Measurements from ENCODE around the gene CGNL1.

Gene CGNL1

DNA sequence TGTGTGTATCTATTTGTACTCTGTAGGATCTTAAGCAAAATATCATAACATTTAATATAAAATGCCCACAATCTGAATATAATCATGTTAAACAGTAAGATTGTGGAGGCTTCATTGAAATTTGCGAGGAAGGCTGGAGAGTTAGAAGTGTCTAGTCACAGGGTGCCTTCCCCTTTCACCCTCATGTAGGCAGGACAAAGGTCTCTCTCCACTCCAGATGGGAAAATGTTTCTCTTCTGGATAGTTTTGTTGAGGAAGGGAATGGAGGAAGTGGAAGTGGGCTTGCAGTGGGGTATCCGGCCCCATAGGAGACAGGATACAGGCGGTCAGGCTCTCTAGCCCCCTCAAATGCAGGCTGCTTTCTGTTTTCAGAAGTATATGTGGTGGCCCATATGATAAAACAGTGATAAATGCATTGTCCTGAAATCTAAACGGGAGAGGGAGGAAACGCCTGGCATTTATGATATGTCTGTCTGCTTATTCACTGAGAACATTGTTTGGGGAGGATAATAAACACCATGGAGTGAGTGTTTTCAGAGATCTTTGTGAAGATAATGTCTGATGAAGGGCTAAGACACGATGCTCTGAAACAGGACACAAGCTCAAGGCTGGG, 202.1 kb downstream of the CGNL1 start:
- DNase-seq: no peak

DNA sequence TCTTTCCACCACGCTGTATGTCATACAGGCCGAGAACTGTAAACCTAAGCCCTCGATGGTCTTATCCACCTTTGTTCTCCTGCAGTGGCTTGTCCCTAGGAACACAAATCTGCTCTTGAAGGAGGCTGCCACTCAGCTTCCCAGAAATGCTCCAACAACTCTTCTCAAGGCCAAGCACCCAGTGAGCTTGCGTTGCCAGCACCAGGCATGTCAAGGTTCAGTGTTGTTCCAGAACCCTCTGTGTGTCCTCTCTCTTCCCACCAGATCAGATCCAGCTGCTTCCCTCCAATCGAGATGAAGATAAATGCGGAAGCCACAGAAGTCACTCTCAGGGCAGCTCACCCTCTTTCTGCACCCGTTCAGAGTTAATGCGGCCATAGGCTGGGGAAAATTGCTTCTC, 204.1 kb downstream of the CGNL1 start:
- no peak for DNase-seq

DNA sequence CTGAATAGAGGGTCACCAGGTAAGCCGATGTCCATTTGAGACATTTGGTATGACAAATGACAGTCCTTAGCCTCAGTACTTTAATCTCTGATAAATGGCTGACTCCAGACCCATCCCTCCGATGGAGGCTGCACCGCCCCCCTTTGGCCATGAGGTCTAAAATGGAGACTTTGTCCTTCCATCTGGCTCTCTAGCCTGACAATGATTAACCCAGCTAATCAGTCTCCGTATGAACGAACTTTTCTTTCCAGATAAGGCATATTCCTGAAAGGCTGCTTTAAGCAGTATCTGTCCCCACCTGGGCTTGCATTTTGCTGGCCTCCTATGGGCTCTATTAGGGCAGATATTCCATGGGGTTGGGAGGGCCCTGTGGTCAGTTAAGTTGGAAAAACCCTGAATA, 204.6 kb downstream of the CGNL1 start:
- DNase-seq: no peak

DNA sequence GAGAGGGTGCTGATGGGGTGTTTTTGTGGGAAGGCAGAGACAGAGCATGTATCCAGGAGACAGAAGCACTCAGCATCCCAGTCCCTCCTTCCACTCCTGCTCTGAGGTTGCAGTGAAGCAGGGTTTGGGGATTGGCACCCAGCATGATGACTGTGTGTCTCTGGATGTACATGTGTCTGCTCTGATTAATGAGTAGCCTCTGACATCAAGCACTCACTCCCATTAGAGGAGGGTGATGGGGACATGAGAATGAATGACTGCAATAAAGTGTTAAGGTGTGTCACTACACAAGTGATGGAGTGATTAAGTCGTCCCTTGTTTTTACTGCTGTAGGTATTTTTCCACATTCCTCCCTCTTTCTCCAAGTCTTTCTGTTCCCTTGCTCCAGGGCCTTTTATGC, 205.8 kb downstream of the CGNL1 start:
- no peak for DNase-seq

DNA sequence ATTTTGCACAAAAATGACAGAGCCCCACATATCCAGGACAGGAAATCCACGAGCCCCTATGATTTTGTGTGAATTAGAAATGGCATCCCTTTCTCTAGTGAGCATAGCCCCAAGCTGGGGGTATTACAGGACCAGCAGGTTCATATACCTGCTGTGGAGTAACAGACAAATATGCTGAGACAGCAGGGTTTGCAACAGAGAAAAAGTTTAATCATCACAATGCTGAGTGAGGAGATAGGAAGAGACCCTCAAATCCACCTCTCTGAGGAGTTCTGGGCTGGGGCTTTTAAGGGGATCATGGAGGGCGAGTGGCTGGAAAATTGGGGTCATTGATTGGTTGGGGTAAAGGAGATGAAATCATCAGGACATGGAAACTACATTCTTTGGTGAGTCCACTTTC, 207.0 kb downstream of the CGNL1 start:
- DNase-seq: no peak

DNA sequence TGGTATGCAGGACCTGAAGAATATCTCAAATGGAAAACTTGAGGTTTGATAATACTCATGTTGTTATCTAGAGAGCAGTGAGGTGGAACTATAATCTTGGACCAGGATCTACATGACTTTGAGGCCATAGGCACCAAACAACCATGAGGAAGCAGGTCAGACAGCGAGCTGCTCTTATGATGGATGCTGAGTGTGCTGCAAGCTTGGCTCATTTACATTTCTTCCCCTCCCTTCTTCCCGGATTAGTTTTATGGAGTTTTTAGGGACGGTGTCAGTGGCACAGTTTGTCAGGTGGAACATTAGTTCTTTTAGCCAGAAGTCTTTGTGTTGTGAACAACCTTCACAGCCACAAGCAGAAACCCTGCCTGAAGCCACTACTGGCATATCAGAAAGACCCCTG, 207.4 kb downstream of the CGNL1 start:
- DNase-seq: no peak

DNA sequence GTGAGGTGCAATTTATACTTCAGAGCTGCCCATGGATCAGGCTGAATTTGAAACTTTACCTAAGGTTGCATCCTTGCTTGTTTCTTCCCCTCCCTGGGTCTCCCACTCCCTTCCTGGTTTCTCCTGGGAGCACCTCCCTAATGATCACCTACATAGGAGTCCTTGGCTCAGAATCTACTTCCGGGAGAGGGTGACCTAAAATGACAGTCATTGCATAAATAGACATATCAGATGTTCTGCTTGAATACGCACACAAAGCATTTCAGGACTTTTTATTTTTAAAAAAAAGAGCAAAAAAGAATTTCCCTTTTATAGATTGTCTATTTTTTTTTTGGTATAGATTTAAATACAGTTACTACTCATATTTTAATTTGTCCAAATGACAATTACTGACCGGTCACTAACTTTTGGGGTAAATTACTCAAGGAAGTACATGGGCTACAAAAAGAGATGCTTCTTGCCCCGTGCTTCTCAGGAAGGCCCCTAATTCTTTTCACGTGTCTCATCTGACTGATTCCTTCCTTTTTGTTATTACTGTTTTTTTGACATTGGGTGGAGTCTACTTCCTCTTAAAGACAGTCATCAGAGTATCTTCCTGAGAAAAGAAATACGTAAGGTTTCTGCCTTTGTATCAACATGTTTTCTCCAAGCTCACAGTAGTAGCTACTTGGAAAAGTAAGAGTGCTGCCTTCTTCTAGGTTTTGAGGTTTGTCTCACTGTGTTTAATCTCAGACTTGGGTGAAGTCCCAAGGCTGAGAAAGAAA, 210.5 kb downstream of the CGNL1 start:
- no peak for DNase-seq

DNA sequence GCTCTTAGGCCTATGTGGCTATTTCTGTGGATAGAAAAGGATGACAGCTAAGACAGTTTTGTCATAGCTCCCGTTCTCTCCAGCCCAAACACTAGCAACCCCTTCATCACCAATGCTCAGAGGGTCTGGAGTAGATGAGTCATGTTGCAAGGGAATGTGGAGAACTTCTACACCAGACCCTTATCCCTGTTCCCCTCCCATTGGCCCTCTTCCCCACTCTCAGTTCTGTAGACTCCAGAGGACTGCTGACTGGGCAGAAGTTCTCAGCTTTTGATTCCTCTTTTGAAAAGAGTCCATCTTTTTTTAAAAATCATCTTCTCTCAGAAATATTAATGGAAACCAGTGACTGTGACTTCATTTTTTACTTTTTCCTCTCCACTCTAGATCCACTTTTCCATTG, 213.0 kb downstream of the CGNL1 start:
- no peak for DNase-seq

DNA sequence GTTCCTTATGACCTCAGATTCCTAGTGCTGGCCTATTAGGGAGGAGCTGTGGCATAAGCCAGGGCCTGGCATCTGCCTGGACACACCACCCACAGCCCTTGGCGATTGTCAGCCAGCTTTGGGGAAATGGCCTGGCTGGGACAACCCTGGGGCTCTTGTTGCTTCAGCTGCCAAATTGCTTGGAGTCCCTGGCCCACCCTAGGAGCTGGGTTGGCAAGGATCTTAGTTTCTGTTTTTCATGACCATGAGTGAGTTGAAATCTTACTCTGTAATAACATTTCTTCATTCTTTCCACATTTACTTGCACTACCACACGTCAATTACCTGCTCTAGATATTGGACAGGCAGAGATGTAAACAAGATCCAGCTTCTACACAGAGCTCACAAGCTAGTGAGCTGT, 213.4 kb downstream of the CGNL1 start:
- no peak for DNase-seq

DNA sequence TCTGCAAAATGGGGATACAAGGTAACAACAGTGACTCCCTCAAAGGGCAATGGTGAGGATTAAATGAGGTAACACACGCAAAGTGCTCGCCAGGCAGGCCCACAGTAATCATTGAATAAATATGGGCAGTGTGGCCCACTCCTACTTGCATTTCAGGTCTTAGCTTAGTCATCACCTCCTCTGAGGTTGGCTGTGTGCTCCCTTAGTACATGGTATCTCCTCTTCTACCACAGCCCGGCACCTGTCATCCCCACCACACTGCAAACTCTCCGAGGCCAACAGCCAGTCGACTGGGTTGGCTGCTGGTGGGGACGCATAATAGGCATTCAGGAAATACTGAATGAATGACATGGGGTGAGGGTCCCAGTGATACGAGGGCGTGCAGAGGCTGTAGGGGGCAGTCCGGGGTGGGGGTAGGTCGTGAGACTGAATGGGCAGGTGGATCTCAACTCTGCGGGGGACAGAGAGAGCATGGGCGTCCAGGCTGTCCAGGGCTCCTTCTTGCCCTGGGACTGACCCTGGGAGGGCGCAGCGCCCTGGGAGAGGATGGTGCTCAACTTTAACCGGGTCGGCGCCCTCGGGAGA, 215.0 kb downstream of the CGNL1 start:
- no peak for DNase-seq

DNA sequence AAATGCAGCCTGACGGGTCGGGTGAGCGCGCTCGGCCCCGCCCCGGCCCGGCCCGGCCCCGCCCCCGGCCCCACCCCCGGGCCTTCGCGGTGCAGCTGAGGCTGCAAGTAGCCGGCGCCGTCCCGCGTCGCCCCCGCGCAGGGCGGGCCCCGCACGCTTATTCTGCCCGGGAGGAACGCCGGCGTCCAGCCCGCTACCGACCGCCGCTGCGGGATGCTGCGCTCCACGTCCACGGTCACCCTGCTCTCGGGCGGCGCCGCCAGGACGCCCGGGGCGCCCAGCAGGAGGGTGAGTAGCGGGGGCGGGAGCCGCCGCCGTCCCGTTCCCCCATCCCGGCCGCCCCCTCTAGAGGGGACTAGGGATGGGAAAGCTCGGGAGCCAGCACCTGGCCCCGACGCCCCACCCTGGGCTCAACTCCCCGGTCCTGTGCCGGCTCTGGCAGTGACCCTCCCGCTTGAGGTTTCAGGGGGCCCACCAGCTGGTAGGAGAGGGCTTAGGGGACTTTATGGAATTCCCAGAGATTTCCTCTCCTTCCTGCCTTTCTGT, 215.6 kb downstream of the CGNL1 start, which contains the start of gene MYZAP:
Gene MYZAP, plus strand, starts transcription at position 83 of the 546 bp plus-strand sequence. Its CDS starts 131 bp downstream, at position 214.
- DNase-seq: no peak

DNA sequence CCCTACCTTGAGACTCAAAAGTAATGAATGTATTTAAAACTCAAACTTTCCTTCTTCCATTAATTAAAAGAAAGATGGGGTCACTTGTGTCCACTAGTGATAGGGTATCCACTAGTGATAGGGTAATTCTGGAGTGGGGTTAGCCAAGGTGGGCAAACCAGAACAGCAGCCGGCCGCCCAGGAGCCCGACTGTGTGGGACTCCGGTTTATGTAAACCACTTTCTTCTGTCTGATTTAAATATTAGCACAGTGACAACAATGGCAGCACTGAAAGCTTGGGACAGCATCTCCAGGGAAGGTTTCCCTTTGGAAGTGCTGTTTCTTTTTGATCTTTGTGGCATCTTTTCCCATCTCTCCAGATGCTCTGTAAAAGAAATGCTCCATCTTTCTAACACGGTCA, 216.1 kb downstream of the CGNL1 start:
- DNase-seq: no peak

DNA sequence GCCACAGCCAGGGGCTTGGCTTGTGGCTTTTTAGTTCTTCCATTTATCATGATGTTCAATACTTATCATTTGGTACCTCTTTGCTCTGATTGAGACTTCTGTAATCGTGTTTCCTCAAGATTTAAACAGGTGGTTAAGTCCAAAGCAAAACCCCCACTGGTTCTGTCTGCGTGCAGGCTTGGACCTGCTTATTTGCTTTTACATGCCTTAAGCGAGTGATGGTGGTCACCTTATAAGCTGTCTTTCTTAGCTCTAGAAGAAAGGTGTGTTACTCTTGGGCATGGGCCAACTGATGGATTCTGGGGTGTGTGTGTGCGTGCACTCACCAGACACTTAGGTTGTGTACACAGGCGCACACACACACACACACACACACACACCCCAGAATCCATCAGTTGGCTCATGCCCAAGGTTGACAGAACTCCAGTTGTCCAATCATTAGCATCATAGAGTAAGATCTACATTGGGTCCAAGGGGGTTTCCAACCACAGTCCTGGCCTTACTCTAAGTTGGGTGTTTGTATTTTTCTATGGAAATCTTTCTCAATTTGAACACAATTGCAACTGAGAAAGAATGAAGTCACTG, 216.6 kb downstream of the CGNL1 start:
- no peak for DNase-seq

DNA sequence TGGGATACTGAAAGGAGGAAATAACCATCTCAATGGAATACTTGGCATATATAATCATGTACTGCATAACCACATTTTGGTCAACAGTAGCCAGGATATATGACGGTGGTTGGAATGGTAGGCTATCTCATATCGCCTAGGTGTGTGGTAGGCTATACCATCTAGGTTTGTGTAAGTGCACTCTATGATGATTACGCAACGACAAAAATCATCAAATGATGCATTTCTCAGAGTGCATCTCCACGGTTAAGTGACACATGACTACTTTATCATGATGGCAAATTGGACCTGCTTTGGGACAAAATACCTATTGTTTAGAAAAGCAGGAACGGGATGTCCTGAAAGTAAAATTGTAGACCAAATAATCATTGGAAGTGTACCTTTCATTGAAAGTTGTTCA, 218.2 kb downstream of the CGNL1 start:
- DNase-seq: no peak

DNA sequence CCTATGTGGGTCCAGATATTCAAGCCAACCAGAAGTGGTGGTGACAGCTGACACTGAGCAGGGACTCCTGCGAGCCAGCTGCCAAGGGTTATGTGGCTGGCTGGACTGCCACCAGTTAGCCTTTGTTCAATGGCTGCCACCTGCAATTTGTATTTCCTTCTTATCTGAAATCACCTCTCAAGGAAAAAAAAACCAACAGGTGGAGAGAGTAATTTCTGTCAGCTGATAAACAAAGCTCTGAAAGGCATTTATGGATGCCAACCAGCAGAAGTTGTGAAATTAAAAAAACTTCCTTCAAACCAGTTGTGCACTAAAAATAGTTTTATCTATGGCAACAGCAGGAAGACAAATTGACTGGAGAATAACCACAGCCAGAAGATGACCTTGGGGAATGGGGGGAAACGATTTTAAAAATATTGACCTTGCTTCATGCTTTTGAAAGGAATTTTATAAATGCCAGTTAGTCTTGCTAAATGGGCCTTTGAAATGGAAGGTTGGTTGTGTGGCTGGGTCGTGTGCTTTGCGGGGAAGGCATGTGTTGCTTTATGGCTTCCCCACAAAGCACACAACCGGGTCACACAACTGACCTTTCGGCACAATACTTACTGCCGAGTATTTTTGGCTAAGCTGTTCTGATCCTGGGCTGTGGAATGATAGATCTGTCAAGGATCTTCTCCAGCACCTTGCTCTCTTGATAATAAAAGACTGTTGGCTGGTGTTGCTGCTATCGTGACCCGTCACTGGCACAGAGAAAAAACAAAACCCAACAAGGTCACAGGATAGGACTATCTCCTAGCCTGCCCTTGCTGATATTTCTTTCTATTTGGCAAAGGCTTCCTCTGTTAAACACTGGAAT, 218.9 kb downstream of the CGNL1 start:
- DNase-seq: no peak

DNA sequence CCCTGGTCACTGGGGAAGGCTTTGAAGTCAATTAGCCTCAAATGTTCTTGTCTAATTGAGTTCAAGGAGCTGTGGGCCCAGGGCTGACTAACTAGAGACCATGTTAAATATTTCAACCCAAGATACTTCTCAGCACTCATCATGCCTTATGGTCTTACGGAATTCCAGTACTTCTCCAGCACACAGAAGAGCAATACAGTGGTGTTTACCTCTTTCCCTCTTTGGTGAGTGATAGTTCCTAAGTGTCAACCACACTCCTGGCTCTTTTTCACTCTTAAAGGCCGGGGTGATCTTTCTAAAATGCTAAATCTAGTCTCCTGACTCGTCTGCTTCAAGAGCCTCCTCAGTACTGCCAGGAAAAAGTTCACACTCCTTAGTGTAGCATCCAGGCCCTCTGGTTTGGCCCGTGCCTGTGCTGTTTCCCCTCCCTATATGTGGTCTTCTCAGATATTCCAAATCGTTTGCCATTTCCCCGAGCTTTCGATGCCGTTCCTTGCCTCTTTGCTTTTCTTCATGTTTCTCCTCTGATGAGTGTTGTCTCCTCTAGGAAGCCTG, 220.1 kb downstream of the CGNL1 start:
- no peak for DNase-seq

DNA sequence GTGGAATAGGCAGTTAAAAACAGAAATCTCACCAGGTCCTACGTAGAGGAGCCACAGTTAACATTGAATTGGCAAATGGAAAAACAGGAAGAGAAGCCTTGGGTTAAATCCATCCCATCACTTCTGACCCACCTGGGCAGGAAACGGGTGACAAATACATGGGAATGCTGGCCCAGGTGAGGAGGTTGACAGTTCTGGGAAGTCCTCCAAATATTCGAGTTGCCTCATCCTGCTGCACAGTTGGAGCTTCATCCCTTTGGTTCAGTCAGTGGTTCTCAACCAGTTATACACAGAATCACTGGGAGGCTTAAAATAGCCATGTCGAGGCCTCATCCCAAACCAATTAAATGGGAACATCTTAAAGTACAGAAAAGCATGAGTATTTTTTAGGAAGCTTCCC, 220.7 kb downstream of the CGNL1 start:
- DNase-seq: no peak

DNA sequence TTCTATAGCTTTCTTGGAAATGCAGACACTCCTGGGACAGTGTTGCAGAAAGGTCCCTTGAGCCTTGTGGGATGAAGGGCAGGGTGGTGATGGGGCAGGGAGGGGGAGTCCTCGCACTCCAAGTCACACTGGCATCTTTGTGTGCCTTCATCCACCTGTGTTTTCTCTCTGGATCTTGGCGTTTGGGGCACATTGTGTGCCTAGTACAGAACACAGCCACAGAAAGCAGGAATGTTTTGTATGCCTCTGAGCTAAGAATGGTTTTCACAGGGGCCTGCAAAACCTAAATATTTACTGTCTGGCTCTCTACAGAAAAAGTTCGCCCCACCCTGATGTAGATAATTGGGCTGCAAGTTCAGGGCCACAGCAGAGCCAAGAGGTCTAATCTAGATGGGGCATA, 221.1 kb downstream of the CGNL1 start:
- DNase-seq: no peak

DNA sequence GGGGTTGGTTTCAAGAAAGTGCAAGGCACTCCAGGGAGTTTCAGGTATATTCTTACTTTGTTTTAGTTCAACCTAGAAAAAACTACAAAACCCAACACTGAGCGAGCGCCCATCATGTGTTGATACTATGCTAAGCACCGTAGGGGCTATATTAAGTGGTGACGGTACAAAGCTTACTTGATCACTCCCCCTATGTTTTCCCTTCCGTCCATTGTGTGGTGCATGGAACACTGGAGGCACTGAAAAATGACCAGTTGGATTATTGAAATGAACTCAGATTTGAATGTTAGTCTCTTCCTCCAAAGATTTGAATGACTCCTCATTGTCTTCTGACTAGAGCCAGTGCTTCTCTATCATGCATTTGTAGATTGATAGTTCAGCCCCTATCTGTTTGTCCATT, 222.0 kb downstream of the CGNL1 start:
- no peak for DNase-seq

DNA sequence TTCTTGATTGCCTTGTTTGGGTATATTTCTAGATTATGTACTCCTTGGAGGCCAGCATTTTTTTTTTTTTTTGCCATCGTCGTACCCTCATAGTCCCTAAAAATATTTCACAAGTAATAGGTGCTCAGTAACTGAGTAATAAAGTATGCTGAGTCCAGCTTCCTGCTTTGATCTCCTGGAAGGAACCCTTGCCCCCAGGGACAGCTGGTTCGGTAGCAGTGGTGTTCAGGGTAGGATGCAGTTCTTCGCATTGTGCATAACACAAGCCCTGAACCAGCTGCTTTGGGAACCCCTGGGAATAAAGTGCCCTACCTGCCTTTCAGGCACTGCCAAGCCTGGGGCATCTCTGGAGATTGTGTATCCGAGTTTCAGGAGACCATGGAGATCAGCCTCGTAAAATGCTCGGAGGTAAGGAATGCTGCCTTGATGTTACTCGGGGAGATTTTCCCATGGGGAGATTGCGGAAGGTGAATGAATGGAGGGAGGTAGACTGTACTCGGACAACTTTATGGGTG, 223.0 kb downstream of the CGNL1 start:
- DNase-seq: no peak

DNA sequence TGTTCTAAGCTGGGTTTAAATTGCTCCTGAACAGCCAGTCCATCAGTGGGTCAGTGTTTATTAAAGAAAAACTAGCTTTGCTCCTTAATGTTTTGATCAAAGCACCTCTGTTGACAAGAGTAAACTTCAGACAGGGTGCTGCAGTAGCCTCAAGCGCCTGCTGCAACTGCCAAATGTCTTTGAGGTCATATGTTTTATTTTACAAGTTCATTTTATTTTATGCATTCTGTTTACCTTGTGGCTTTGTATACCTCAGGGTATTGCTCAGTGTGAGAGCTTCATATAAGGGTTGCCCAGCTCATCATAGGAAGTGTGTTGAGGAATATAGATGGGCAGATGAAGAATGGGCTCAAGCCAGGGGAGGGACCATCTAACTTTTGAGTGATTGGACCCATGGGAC, 223.9 kb downstream of the CGNL1 start:
- no peak for DNase-seq
